GM19238 (cell line): ENCODE results near the gene TXNDC2.

Experiments
- DNase-seq: peaks from one replicate; pipeline ENCODE4 v3.0.0; 2011; ENCODE audit warnings: low spot score; ENCODE audit not compliant: insufficient read length

Gene TXNDC2

DNA sequence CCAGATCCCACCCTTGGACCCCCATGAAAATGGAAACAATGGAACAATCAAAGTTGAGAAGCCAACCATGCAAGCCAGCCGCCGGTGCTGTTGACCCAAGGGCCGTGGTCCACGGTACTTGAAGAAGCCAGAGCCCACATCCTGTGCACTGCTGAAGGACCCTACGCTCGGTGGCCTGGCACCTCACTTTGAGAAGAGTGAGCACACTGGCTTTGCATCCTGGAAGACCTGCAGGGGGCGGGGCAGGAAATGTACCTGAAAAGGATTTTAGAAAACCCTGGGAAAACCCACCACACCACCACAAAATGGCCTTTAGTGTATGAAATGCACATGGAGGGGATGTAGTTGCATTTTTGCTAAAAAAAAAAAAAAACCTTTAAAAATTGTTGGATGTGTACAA lies 26.5 kb upstream of the TXNDC2 start:
- no peak for DNase-seq

DNA sequence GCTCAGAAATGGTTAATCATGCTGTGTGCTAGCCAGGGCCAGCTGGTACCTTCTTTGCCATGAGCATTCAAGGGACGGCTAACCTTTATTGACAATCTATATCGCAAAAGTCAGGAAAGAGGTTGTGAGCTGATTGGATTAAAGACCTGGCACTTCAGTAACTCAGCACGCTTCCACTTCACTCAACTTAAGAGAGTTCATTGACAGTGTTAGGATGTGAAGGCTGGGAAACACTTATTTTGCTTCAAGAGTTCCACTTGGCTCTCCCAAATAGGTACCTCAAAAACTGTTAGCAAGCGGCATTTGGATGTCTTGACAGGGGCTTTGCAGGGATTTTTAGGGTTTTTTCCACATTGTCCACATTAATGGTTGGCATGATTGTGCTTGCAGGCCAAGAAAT lies 25.1 kb upstream of the TXNDC2 start:
- DNase-seq: no peak

DNA sequence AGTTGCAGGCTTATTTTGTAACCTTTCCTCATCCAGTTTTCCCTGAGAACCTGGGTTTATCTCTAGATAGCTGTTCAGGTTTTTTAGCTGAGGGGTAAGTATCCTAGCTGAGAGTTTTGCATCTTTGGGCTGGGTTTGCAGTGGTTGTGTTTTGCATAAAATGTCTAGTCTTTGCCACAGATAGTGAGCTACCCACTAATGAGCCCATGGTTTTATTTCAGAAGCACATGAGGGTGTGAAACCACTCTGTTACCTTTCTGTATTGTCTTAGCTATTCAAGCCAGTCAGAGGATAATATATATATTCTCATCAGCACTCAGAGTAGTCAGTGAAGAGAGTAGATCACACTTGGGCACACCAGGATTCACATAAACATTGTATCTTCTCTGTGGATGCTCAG lies 24.6 kb upstream of the TXNDC2 start:
- DNase-seq: peak; percentile 26

DNA sequence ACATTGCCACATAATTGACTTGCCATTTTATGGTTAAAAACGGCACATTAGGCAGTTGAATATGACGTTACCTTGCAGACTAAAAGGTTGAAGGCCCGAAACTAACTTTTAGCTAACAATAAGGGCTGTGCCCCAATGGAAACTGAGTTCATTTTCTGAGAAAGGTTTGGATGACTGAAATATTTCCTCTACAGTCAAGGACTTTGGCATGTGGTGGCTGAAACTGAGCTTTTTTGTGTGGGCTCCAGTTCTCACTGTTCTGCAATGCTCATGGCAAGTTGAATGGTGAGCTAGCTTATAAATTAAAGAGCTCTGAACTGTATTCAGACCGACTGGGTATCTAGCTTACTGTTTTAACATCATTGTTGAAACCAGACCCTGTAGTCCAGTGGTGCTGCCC lies 23.8 kb upstream of the TXNDC2 start:
- no peak for DNase-seq

DNA sequence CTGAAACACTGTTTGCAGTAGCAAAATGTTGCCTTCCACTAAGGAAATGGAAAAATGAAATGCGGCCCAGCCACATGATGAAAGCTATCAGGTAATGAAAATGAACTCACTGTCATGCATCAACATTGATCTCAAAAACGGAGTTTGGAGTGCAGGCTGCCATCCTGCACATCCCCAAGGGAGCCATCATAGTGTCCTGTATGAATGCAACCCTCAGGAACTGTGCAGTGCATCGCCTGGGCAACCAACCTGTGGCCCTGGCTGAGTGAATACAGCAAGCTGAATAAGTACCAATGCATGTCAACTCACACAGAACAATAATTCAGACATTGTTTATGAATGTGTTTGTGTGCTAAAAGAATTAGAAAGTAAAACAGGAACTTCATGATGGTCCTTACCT lies 23.1 kb upstream of the TXNDC2 start:
- no peak for DNase-seq

DNA sequence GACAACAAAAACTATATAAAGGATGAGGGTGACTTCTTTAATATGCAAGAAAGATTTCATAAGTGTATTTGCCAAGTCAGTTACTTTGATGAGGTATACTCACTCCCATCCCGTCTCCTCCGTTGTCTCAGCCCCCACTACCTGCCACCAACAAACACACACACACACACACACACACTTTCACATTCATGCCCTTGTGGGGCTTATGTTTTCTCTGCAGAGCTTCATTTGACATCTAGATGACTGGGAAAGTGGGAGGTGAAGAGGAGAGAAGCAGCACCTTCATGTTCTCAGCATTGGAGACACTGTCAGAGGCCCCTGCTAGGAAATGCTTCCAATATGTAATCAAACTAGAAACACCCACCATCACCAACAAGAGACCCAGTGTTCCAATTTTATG lies 22.5 kb upstream of the TXNDC2 start:
- DNase-seq: no peak

DNA sequence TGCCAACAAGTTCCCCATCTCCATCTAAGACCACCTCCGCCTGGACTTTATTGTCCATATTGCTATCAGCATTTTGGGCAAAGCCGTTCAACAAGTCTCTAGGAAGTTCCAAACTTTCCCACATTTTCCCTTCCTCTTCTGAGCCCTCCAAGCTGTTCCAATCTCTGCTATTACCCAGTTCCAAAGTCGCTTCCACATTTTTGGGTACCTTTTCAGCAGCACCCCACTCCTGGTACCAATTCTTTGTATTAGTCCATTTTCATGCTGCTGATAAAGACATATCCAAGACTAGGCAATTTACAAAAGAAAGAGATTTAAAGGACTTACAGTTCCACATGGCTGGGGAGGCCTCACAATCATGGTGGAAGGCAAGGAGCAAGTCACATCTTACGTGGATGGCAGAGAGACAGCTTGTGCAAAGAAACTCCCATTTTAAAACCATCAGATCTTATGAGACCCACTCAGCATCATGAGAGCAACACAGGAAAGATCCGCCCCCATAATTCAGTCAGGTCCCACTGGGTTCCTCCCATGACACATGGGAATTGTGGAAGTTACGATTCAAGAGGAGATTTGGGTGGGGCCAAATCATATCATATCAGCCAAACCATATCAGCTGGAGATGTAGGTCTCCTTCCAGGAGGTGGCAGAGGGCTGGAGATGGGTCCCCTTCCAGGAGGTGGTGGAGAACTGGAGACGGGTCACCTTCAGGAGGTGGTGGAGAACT lies 19.8 kb upstream of the TXNDC2 start:
- DNase-seq: no peak

DNA sequence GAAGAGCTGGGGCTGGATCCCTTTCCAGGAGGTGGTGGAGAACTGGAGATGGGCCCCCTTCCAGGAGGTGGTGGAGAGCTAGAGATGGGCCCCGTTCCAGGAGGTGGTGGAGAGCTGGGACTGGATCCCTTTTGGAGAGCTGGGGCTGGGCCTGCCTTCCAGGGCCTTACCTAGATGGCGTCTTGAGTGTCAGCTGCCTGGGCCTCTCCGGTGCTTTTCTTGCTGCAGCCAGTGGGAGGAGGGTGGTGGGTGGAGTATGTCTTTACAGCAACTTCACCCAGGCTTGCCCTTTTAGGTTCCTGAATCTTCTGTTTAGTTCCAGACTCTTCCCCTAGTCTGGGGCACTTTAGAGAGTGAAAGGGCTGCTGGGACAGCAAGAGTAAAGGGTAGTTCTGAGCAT lies 19.1 kb upstream of the TXNDC2 start:
- no peak for DNase-seq

DNA sequence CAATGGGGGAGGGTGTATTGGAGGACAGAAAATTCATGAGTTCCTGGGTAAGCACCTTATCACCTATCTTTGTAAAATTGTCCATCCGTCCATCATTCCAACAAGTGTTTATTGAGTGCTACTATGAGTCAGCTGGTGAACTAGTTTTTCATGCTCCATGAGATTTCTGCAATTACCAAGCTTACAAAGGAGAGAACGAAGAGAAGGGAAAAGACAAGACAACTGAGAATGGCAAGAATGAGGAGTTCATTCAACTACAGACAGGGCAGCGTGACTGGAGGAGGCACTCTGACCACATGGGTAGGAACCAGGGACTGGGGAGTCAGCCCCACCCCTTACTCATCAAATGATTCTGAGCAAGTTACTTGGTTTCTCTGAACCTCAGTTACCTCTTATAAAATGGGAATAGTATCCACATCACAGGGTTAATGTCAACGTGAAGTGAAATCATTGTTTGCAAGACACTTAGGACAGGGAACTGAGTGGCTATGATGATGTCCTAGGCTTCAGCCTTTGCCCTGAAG lies 18.6 kb upstream of the TXNDC2 start:
- DNase-seq: no peak

DNA sequence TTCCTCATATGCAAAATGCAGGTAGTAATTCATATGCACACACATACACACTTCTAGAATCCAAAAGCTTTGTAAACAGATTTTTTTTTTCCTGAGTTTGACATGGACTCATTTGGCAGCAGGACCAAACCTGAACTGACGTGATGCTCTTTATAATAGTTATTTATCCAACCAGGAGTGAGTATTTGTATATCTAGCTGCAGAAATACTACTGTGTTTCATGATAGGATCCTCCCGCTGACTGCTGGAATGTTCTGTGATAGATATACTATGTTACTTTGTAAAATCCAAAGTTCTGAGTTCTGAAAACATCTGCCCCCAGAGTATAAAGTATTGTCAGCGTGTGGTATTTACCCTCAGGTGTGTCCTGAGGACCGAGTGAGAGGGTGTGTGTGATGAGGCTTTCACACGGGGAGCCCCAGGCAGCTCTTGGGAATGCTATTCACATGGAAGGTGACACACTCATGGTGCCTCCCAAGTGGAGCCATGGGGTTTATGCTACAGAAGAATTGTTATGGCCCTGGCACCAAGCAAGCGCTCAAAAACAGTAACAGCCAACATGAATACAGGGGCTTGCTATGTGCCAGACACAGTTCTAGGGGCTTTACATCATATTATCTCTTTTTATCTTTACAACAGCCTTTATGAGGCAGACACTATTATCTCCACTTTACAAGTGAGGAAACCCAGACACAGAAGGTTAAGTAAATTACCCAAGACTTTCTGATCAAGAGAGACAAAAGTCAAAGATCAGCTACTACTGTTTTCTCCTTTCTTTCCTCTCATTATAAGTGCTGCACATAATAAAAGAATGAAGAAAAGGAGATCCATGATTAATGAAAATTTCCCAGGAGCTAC lies 16.7 kb upstream of the TXNDC2 start:
- DNase-seq: no peak

DNA sequence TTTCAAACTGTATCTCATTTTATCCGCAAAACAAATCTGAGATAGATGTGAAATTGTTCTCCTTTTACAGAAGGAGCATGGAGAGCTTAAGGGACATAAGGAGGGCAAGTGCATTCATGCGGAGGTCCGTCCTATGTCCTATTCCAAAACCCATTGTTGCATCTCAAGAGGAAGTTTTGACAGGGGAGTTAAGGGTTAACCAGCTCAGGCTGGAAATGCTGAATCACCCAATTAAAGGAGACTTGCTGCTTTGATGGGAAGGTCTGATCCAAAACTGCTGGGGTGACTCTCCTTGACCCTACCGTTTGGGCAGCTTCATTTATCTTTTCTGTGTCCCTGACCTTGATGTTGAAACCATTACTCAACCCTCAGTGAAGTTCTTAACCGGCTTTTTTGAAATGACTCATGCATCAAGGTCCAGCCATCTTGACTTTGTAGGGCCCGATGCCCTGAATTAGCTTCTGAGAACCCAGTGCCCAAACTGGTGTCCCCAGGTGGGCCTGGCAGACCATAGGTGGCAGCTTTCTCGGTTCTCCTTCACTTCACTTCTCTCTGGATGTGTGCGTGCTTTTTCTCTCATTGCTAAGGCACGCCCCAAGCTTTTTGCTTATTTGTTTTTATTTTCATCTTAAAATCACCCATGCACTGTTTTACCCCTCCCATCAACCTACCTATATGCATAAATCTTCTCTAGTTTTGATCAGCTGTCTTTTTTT lies 15.9 kb upstream of the TXNDC2 start:
- no peak for DNase-seq

DNA sequence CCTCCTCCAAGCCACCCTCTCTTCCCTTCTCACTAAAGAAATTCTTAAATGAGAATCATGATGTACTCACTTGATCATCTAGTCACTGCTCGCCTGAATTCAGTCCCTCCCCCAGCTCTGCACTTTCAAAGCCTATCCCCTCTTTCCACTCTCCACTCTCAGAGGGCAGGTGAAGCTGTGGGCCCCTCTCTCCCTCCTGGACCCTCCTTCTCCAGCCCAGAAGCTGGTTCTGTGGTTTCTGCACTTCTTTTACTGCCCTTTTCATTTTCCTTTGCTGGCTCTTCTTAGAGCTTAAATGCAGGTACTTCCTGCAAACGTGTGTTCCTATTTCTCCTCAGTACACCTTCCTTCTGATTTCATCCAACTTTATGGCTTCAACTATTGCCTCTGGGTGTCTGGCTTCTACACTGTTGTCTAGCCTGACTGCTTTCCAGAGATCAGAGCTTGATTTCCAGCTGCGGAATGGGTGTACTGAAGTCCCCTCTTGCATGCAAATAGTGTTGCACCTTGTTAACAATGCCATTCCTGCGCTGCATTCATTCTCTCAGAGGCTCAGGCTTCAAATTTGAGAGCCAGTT lies 15.3 kb upstream of the TXNDC2 start:
- DNase-seq: no peak

DNA sequence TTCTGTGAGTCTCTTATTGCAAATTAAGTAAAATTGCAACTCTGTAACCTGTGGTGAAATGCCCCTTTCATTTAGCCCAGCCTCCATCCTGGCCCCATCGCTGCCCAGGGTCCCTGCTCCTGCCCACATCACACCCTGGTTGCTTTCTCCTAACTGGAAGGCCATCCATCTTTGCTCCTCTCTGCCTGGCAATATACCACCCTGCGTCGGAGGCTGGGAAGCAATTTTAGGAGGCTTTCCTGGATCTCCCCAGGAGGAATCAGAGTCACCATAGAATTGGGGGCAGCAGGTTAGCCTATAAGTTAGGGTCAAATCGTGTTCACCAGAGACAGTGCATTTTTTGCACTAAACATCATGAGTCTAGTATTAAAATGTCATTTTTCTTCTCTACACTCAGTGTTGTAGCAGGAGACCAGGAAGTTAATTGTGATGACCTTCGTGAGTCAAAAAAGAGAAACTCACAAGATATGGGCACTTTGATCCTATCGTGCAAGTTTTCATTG lies 14.5 kb upstream of the TXNDC2 start:
- no peak for DNase-seq

DNA sequence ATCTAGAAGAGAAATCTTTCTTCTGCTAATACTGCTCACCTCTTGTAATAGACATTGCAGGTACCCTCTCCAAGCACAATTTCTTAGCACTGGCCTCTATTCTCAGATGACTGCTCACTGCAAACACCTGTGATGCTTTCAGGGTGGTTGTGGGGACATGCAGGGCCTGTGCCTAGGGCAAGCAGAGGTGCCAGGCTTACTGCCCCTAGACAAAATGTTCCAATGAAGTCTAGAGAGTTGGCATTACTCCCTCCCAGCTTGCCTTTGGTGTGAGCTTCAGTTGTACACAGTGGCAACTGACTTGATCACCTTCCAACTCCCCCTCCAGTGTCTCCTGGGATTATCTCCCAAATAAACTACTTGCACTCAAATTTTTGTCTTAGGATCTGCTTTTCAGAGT lies 12.9 kb upstream of the TXNDC2 start:
- no peak for DNase-seq

DNA sequence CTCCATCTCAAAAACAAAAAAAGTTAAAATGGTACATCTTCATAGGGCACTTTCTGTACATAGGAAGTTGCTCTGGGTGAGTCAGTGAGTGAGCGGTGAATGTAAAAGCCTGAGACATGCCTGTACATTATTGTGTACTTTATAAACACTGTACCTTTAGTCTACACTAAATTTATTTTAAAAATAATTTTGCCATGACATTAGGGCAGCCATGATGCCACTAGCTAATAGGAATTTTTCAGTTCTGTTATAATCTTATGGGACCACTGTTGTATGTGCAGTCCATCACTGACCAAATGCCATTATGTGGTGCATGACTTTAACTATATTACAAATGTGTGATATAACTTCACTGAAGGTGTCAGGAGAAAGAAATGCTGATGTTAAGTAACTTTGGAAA lies 11.0 kb upstream of the TXNDC2 start:
- DNase-seq: no peak

DNA sequence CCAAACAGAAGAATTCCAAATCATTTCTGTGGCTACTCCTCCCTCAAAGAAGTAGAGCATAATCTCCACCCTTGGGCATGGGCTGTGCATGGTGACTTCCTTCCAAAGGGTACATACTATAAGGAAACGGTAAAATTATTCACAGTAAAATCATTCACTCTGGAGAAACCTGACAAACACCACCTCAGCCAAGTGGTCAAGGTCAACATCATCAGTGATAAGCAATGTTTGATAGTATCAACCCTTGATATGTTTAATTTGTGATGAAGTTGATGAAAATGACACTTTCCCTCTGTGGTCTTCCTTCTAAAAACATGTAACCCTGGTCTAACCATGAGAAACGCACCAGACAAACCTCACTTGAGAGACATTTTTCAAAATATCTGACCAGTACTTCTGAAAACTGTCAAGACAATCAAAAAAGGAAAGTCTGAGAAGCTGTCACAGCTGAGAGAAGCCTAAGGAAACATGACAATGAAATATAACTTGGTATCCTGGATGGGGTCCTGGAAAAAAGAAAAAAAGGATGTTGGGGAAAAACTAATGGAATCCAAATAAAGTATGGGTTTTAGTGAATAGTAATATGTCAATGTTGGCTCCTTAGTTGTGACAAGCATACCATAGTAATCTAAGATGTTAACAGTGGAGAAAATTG lies 9.4 kb upstream of the TXNDC2 start:
- no peak for DNase-seq

DNA sequence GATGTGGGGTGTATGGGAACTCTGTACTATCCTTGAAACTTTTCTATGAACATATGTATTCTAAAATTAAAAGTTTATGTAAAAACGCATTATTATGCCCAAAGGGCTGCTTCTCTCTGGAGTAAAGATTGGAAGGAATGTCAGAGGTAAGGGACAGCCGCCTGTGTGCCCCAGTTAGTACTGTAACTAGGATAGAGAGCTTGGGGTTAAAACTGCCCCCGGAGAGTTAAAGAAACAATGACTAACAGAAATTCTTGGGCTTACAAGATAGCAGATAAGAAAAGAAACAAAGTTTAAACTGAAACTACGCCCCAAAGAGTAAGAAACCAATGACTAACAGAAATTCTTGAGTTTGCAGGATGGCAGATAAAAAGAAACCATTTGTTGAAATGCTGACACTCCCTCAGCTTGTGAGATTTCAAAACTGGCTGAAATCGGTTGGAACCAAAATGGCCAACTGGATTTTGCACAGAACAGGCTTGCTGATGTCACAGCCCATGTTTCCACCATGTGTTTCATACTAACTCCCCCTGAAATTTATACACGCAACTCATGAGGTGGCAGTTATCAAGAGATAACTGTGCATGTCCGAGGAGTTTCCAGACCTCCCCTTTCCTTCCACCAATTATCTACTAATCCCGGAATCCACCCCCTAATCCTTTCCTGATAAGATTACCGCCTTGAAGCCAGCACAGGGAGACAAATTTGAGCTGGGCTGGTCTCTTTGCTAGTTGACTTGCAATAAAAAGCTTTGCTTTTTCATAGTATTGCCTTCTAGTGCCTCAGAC lies 8.7 kb upstream of the TXNDC2 start:
- DNase-seq: no peak

DNA sequence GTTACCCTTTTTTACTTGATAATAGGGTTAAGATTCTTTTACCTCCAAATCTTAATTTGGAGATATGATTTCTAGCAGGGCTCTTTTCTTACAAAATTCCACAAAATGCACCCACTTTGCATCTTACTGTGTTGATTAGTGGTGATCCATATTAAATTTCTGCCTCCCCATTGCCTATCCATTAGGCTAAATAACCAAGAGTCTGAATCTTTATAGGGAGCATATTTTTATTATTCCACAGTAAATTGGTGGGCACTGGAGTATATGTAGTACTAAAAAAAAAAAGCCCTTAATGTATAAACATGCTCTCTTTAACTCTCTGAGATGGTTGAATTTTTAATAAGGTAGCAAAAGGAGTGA lies 8.1 kb upstream of the TXNDC2 start:
- DNase-seq: no peak

DNA sequence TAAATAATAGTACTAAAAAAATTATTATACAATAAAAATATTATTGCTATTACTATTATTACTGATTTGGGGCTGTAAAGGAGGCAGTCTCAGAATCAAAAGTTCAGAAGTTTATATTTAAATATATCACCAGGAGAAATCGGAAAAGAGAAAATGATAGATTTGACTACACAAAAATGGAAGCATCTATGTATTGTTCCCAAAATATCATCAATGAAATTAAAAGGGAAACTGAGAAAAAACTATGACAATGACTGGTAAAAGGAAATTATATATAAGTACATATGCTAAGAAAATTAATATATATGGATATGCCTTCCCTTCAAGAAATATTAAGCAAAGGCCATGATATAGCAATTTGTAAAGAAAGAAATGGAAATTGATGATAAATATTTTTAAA lies 7.7 kb upstream of the TXNDC2 start:
- DNase-seq: no peak

DNA sequence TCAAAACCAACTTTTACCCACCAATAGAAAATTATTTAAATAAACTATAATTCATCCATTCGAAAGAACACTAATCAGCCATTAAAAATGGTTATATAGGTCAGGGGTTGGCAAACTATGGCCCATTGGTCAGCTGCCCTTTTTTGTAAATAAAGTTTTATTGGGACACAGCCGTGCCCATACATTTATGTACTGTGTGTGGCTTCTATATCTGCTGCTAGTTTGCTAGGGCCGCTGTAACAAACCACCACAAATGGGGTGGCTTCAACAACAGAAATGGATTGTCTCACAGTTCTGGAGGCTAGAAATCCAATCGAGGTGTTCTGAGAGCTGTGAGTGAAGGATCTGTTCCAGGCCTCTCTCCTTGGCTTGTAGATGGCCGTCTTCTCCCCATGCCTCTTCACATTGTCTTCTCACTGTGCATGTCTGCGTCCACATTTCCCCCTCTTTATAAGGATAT lies 7.0 kb upstream of the TXNDC2 start:
- DNase-seq: no peak
